Measurements from ENCODE around the gene RBBP8.

DNA sequence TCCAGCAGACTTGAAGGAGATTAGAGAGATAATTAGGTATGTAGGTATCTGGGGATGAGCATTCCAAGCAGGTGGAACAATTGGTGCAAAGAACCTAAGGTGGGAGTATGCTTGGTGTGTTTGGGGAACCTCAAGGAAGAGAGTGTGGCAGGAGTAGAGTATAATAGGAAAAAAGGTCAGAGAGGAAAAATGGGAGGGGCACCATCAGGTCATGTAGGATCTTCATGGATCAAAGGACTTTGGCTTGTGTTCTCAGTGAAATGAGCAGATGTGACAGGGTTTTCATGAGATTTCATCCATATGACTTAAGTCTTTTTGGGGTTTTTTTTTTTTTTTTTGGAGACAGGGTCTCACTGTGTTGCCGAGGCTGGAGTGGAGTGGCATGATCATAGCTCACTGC lies 47.3 kb downstream of the RBBP8 start:
- no peak for TF ChIP-seq POLR2A (IDR thresholded peaks at IDR 0.05; ENCODE audit: low read depth)
- TF ChIP-seq, protein P1, sequence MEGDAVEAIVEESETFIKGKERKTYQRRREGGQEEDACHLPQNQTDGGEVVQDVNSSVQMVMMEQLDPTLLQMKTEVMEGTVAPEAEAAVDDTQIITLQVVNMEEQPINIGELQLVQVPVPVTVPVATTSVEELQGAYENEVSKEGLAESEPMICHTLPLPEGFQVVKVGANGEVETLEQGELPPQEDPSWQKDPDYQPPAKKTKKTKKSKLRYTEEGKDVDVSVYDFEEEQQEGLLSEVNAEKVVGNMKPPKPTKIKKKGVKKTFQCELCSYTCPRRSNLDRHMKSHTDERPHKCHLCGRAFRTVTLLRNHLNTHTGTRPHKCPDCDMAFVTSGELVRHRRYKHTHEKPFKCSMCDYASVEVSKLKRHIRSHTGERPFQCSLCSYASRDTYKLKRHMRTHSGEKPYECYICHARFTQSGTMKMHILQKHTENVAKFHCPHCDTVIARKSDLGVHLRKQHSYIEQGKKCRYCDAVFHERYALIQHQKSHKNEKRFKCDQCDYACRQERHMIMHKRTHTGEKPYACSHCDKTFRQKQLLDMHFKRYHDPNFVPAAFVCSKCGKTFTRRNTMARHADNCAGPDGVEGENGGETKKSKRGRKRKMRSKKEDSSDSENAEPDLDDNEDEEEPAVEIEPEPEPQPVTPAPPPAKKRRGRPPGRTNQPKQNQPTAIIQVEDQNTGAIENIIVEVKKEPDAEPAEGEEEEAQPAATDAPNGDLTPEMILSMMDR (IDR thresholded peaks at IDR 0.05) = no peak
- no peak for TF ChIP-seq POLR2AphosphoS5 (IDR thresholded peaks at IDR 0.05)

All from esophagus muscularis mucosa (tissue), 3 donors.